SK-N-SH (cell line): ENCODE measurements around the gene CLEC5A.

Source experiments
- EP300 ChIP-seq, 2 experiments: IDR thresholded peaks; 2 replicates each; pipeline versions ENCODE4 v1.4.0 to v1.6.1; 2012; ENCODE audit warnings: borderline replicate concordance in 1 of 2, low read depth in 1 of 2, low read length in 1 of 2
- POLR2AphosphoS5 ChIP-seq: IDR thresholded peaks from 2 replicates; pipeline ENCODE4 v1.6.1; 2012; ENCODE audit warnings: low read depth, low read length
- TF ChIP-seq, protein P1 (sequence below): fragments of 150-350 bp; IDR thresholded peaks from 2 replicates; pipeline ENCODE4 v1.6.1; 2017; ENCODE audit warnings: antibody characterized with exemption, low read length, low read depth, borderline replicate concordance

GRCh38 chr7:141992156-141992555 lies 45.4 kb upstream of the CLEC5A start:
- no peak for TF ChIP-seq POLR2AphosphoS5
- TF ChIP-seq EP300 (IDR thresholded peaks at IDR 0.05; ENCODE audit: borderline replicate concordance in 1 of 2, low read depth in 1 of 2, low read length in 1 of 2) = no peak
- TF ChIP-seq, protein P1, sequence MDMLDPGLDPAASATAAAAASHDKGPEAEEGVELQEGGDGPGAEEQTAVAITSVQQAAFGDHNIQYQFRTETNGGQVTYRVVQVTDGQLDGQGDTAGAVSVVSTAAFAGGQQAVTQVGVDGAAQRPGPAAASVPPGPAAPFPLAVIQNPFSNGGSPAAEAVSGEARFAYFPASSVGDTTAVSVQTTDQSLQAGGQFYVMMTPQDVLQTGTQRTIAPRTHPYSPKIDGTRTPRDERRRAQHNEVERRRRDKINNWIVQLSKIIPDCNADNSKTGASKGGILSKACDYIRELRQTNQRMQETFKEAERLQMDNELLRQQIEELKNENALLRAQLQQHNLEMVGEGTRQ = no peak
